GM19397 (cell line): ENCODE data around the gene ARVCF.

Source experiments
- ATAC-seq: cut with Tn5 transposase; IDR thresholded peaks from one replicate; pipeline ENCODE4 v1.9.1; 2021; ENCODE audit warnings: mild to moderate bottlenecking, moderate library complexity; ENCODE audit not compliant: unreplicated experiment

The ARVCF gene

DNA sequence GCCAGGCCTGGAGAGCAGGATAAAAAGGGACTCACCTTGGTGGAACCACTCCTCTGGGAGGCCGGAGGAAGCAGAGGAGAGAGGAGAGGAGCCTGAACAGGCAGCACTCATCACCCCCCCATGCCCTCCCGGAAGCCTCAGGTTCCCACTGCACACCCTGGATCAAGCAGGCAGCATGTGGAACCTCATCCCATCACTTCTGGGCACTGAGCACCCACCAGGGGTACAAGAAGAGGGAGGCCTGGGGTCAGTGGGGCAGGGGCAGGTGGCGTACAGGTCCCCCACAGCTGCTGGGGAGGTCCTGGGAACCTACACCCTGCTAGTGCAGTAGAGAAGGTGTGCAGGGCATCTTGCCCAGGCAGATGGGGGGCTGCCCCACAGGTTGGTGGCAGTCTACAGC, 40.0 kb downstream of the ARVCF start:
- no peak for ATAC-seq

DNA sequence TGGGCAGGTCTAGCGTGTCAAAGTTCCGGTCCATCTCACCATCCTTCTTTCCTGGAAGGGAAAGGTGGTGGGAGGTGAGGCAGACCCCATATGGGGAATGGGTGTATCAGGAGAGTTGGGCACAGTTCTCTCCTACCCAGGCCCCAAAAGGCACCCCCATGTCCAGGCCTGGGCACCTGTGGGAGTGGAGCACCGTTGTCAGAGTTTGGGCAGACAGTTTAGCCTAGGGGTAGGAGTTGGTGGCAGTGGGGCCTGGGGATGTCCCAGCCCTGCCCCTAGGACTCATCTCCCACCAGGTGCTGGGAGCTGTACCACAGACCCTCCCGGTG, 41.0 kb downstream of the ARVCF start:
- no peak for ATAC-seq

DNA sequence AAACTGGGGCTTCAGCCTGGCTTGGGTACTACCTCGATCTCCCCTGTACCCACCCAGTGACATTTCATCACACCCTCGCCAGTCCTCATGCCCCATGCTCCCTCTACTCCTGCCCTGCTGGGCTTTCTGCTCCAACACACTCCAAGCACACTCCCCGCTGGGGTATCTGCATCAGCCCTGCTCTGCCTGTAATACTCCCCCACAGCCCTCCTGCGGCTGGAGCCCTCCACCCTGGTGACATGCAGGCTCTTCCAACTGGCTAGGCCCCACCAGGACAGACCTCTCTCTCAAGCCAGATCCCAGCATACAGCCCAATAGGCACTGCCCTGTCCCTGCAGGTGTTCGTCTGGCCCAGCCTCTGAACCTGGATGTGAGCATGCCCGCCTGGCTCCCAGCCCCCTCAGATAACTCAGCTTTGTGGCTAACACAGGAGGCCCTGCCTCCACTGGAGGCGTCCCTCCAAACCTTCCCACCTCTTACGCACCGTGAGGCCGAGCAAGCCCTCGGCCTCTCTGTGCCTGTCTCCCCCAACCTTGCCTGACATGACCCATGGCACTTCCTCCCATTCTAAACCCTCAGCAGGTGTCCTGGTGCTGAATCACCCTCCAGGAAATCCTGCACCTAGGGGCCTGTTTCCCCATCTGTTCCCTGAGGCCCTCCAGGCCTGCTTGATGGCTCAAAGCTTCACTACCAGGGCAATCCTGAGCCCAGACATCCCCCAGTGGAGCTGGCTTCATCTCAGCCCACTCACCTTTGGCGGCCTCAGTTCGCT, 41.5 kb downstream of the ARVCF start:
- ATAC-seq, result no peak

DNA sequence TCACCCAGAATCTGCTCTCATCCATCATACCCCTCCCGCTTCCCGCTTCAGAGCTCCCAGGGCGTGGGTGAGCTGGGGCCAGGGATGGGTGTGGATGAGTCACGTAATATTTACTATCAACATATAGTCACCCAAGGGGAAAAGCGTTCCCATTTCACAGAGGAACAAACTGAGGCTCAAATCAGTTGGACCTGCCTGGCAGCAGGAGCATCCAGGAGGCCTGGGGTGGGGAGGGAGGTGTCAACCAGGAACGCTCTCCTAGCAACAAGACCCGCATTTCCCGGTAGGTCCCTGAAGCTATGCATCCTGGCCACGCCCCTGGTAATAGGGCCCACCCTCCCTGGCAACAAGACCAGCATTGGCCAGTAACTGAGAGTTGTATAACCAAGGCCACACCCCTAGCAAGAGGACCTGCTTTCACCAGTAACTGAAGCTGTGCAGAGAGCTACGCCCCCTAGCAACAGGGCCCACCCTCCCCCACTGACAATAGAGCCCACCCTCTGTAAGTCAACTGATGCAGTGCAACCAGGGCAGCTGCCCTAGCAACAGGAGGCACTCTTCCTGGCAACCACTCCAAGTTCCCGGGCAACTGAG, 42.3 kb downstream of the ARVCF start:
- ATAC-seq, result no peak

DNA sequence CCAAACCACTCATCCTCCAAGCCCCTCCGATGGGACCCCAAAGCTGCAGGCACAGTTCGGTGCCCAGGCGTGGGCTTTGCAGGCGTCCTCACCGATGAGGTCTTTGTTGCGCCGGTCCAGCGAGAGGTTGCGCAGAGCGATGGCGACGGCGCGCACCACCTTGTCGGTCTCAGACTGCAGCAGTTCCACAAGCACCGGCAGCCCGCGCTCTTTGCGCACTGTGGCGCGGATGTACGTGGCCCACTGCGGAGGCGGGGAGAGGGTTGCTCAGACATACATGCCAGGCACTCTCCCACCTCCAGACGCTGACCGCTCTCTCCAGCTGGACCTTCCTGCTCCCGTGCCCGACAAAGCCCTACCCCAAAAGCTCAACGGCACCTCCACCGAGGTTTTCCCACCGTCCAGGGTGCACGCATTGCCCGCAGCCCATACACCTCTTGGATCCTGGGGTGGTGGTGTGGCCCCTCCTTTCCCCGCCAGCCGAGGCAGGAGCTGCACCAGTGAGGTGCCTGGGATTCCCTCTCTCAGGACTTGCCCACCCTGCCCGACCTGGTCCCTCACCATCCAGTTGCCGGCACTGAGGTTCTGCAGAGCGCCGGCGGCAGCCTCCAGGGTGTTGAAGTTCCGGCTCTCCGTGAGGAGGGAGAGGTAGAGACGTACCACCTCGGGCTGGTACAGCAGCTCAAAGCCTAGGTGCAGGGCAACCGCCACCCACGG, 42.9 kb downstream of the ARVCF start:
- ATAC-seq, result no peak

DNA sequence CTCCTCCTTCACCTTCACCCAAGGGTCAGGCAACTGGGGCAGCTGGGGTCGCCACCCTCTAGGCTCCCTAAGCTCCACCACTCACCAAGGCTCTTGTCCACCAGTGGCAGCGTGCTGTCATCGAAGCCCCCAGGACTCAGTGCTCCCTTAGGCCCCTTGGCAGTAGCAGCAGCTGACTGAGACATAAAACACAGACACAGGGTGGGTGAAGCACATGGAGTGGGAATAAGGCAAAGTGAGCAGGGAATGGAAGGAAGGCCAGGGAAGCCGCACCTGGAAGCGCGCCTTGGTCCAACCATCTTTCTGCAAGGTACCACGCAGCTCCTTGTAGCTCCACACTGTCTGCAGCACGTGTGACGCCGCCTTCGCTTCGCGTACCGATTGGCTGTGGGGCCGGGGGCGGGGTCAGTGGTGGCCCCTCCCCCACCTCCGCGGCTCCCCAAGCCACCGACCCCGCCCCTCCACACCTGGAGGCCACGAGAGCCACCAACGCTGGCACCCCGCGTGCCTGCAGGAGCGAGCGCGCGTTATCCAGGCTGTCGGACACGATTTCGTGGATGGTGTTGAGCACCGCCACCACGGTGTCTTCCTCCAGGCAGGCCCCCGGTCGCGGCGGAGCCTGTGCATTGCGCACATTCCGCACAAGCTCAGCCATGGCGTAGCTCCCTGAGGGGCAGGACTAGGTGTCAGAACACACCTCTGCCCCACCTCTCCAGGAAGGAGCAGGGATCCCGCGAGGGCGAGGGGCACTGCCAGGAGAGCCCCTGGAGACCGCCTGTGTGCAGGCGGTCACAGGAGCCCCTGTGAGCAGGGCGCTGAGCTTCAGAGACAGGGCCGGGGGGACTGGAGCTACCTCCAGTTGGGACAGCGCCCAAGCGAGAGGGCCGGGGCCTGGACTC, 43.7 kb downstream of the ARVCF start:
- no peak for ATAC-seq

DNA sequence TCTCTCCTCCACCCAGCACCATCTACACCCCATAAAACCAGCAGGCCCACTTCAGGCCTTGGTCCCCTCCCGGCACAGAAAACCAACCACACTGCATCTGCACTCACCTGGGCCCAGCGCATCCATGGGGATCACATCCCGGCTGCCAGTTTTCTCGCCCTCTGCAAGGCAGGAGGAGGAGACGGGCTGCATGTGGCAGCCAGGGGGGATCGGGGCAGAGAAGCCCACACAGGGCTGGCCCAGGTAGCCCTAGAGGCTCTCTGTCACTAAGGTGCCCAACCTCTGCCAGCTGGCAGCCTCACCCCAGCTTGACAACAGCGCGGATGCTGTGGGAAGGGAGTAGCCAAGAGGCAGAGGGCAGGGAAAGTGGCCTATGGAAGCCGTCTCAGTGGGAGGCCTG, 44.4 kb downstream of the ARVCF start:
- ATAC-seq, result no peak

DNA sequence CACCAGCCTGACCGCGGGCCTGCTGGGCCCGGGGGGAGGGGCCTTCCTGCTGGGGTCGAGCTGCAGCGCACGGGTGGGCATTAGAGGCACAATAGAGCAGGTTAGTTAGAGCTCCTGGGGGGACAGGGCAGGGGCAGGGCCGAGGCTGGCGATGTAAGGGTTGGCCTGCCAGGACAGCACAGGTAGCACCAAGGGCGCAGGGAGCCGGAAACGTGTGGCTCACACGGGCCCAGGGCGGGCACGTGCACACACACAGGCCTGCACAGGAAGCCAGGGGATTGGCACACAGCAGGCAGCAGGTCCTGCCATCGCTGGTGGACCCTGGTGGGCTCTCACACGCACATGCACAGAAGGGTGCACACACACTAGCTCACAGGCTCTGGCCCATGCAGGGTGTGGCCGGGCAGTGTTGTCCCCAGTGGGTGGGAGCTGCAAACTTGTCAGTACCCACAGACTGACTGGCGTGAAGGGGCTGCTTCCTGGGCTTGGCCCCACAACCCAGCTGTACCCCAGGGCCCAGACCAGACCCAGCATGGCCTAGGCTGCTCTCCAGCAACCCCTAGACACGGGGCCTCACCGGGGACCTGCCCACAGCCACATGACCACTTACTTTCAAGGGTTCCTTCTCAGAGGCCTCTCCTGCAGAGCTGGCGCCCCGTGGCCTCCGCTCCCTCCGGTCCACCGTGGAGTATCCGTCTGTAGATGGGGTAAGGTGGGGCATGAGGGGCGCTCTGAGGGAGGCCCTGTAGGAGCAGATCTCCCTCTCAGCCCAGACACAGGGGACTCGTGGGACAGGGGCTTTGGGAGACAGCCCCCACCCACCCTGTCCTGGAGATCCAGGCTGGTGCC, 45.1 kb downstream of the ARVCF start:
- no peak for ATAC-seq

DNA sequence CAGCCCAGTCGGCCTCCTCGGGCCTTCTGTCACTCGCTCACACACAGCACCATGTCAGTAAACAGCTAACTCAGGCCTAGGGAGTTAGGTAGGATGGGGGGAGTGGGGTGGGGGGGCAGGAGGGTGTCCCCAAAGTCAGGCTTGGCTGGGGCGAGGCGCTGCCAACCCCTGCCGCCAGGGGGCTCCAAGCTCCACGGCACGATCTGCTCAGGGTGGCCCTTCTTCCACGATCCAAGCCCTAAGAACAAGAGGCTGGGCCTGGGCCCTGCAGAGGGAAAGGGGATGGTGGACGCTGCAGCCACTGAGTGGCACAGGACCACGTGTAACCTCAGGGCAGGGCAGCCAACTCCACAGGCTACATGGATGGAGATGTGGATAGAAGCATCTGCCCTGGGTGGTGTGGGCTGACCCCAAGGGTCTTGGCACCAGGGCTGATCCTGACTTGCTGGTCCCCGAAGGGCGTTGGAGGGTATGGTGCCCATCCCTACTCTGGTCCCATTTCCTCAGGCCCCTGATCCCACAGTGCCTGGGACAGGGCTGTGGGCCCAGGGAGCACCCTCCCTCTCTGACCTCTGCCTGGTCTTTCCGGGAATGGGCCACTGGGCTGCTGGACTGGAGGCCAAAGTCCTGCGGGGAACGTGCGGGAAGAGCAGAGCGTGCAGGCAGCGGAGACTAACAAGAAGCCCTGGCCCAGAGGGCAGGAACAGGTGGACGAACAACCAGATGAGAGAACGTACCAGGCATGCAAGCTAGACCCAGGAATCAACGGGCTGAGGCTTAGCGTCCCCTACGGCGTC, 45.9 kb downstream of the ARVCF start:
- no peak for ATAC-seq

DNA sequence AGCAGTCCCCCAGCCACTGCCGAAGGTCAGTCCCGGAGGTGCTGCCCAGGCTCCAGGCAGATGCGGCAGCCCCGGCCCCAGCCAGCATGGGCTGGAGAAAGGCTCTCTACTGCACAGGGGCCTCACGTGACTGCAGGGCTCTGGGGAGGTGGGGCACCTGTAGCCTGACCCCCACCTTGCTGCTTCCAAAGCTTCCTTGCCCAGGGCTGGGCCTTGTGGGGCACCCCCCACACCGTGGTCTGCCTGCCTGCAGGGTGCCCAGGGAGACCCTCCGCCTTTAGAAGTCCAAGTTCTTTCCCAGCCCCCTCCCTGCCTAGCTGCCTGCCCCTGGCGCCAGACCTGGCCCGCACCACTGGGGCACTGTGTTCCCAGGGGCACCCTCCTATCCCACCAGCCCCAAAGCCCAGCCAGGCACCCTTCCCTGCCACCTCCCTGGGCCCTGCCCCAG, 46.6 kb downstream of the ARVCF start:
- no peak for ATAC-seq

DNA sequence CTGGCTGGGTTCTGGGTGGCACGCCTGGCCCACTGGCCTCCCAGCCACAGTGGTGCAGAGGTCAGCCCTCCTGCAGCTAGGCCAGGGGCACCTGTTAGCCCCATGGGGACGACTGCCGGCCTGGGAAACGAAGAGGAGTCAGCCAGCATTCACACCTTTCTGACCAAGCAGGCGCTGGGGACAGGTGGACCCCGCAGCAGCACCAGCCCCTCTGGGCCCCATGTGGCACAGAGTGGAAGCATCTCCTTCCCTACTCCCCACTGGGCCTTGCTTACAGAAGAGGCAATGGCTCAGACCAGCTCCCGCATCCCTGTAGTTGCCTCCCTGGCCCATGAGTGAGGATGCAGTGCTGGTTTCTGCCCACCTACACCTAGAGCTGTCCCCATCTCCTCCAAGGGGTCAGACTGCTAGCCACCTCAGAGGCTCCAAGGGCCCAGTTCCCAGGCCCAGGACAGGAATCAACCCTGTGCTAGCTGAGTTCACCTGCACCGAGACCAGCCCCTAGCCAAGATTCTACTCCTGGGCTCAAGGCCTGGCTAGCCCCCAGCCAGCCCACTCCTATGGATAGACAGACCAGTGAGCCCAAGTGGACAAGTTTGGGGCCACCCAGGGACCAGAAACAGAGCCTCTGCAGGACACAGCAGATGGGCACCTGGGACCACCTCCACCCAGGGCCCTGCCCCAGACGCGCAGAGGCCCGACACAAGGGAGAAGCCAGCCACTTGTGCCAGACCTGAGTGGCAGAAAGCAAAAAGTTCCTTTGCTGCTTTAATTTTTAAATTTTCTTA, 47.3 kb downstream of the ARVCF start:
- no peak for ATAC-seq

DNA sequence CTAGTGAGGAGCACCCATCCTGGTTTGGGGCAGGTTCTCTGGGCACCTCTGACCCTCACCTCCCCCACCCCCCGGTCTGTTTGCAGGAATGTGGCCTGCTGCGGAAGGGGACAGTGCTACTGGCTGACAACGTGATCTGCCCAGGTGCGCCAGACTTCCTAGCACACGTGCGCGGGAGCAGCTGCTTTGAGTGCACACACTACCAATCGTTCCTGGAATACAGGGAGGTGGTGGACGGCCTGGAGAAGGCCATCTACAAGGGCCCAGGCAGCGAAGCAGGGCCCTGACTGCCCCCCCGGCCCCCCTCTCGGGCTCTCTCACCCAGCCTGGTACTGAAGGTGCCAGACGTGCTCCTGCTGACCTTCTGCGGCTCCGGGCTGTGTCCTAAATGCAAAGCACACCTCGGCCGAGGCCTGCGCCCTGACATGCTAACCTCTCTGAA, 48.2 kb downstream of the ARVCF start:
- no peak for ATAC-seq

DNA sequence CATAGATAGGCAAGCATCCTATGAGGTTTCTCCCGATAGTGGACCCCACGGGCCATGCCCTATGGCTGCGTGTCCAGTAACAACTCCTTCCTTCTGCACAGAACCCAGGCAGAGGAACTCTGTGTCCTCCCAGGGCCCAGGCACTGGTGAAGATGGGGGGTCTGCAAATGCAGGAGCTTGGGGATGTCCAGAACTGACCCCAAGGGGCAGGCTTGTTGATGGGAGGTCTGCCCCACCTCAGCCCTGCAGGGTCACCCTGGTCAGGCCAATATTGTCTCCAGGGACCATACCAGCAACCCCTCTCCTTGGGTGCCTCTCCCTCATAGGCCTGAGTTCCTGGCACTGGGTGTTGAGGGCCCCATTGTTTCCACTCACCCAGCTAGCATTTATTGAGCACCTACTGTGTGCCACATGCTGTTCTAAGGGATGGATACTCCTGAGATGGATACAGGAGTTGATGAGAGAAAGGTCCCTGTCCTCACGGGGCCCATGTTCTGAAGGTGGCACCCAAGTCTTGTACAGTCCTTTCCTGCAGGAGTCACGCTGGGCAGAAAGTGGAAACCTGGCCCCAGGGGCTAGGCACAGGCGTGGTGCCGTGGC, 48.7 kb downstream of the ARVCF start:
- ATAC-seq, result no peak

DNA sequence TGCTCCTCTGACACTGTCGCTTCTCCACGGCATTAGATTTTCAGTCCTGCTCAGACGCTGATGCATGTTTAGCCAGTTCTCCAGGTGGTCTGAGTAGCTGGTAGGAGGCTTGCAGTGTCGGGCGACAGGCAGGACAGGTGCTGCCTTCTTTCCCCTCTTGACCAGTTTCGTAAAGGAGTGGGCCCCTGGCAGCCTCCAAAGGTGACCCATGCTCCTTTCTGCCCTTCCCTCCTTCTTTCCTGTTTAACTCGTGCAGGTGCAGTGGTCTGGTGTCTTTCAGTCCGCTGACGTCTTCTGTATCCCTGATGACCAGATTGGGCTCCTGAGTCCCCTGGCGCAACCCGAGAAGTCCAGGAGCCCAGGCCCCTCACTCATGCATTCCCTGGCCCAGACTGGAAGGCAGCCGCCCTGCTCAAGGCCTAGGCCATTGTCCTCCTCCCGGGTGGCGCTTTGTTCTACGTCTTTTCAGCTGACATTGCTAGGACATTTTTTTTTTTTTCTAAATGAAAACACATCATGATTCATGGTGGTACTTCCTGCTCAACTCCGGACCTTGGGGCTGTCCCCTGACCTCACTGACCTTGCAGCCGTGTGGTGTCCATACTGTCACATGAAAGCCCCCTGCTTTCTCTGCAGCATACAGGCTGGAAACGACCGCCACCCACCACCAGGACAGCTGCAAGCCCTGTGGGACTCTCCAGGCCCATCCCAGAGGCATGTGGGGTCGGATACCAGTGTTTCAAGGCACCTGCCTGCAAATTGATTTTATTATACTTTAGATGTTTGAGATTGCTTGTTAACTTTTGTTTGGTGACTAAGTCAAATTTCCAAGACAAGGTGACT, 49.5 kb downstream of the ARVCF start:
- no peak for ATAC-seq

DNA sequence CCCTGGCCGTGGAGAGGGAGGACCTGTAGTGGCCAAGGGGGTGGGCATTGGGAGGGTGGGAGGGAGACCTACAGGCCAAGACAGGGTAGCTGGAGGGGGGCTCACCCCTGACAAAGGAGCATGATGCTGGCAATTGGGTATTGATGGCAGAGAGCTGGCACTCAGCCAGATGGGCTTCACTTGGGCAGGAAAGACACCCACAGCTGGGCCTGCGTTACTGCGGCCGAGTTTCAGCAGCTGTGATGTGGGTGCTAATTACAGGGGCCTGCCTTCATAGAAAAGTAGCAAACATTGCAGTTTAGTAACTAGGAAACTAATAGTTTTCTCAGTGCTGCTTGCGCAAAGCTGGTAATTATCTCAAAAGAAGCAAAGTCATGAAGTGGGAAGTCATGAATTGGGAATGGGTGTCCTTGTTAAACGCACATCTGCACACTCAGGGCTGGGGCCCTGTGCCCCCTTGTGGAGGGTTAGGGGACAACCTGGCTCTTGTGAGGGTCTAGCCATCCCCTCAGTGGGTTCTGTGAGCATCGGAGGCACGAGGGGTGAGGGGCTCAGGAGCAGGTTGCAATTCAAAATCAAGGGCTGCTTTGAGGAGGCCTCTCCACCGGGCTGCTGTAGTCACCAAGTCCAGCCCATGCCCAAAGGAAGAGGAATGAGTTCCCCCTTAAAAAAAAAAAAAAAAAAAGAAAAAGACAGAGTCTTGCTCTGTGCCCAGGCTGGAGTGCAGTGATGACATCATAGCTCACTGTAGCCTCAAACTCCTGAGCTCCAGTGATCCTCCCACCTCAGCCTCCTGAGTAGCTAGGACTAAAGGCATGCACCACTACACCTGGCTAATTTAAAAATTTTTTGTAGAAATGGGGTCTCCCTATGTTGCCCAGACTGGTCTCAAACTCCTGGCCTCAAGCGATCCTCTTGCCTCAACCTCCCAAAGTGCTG, 50.6 kb downstream of the ARVCF start:
- ATAC-seq, result no peak

DNA sequence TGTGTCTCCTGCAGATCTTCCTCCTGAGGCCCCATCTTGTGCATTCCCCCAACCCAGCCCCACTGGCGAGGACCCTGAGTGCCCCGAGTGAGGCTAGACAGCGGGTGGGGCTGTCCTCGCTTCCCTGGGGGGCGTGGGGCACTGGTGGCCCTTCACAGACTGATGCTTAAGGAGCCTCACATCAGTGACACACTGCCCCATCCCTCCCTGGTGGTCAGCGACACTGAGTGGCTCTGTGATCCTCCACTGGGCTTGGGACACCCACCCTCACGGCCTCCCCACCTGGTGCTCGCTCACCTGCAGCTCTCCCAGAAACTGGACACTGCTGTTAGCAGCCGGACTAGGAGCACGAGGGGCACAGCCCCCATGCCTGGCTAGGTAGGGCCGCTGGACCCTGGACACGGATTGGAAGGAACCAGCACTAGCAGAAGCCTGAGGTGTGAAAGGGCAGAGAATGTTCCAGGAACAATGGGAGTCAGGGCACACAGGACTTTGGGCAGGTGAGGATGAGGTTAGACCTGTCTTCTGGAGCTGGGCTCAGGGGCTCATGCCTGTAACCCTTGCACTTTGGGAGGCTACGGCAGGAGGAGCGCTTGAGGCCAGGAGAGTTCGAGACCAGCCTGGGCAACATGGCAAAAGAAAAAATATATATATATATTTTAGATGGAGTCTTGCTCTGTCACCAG, 51.8 kb downstream of the ARVCF start:
- ATAC-seq, result no peak
